ENCODE measurements around the gene MMAB. TPM values are rescaled to one million over a fixed set of nuclear protein-coding genes. Genes with fewer than 3 reads are reported as not detected.

Gene MMAB
- total and polyA plus RNA-seq, 7 donors, result 12.2 to 79.6 (median 28.9) TPM

DNA sequence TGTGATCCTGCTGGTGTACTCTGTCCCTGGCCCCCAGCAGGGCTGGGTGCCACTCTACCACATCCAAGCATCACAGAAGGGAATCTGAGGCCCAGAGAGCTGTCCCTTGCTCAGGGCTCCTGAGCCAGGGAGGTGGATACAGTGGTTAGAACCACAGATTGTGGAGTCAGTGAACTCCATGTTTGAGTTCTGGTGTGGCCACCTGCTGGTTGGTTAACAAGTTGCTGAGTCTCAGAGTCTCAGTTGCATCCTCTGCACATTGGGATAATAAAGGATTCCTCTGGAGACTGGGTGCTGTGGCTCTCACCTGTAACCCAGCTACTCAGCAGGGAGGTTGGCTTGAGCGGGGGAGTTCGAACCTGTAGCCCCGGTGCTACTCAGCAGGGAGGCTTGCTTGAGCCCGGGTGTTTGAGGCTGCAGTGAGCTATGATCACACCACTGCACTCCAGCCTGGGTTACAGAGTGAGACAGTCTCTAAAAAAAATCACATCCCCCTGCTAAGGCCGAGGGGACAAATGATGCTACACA is 39.7 kb upstream of the MMAB start:
- DNase-seq, result no peak
- no peaks in the 10 kb centered on the region for H3K36me3 ChIP-seq
- H3K9me3 ChIP-seq, result no peaks in the 10 kb centered on the region
- H3K4me3 ChIP-seq, result no peak overlapping the region
- intact Hi-C loops (cut with DNase I), result no loop called here
- H3K27ac ChIP-seq, result no peak overlapping the region
- 66 to 69% methylated on average over 5 of the region's 5 CpGs for WGBS, 2 donors
- no peaks in the 10 kb centered on the region for H3K4me1 ChIP-seq
- H3K27me3 ChIP-seq, result peaks cover 0 to 59% (median 20%) of the 10 kb centered on the region in 3 donors
- TF ChIP-seq POLR2AphosphoS5 (IDR thresholded peaks at IDR 0.05), result no peak

DNA sequence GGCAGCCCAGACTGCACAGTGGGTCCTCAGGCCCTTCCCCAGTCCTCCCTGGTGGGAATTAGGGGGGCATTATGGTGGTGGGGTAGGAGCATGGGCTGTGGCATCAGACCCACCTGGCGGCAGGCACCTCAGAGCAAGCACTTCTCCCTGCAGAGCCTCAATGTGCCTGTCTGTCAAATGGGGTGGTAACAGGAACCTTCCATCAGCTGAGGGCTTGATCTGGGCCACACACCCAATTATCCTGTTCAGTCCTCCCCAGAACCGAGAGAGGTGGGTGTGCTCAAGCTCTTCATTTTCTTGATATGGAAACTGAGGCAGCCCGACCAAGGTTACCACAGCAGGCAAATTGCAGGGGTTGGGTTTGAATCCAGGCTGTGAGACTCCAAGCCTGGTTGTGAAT is 38.7 kb upstream of the MMAB start:
- H3K4me3 ChIP-seq, result no peak overlapping the region
- intact Hi-C loops (cut with DNase I), result no loop called here
- peaks cover 0 to 60% (median 23%) of the 10 kb centered on the region in 3 donors for H3K27me3 ChIP-seq
- no peaks in the 10 kb centered on the region for H3K36me3 ChIP-seq
- DNase-seq, result no peak
- TF ChIP-seq POLR2AphosphoS5 (IDR thresholded peaks at IDR 0.05), result no peak
- TF ChIP-seq POLR2A (IDR thresholded peaks at IDR 0.05), result no peak
- TF ChIP-seq, protein P1, sequence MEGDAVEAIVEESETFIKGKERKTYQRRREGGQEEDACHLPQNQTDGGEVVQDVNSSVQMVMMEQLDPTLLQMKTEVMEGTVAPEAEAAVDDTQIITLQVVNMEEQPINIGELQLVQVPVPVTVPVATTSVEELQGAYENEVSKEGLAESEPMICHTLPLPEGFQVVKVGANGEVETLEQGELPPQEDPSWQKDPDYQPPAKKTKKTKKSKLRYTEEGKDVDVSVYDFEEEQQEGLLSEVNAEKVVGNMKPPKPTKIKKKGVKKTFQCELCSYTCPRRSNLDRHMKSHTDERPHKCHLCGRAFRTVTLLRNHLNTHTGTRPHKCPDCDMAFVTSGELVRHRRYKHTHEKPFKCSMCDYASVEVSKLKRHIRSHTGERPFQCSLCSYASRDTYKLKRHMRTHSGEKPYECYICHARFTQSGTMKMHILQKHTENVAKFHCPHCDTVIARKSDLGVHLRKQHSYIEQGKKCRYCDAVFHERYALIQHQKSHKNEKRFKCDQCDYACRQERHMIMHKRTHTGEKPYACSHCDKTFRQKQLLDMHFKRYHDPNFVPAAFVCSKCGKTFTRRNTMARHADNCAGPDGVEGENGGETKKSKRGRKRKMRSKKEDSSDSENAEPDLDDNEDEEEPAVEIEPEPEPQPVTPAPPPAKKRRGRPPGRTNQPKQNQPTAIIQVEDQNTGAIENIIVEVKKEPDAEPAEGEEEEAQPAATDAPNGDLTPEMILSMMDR (IDR thresholded peaks at IDR 0.05), result no peak
- no peak for TF ChIP-seq EP300 (IDR thresholded peaks at IDR 0.05)
- no peaks in the 10 kb centered on the region for H3K9me3 ChIP-seq
- H3K4me1 ChIP-seq, result no peaks in the 10 kb centered on the region
- WGBS, 2 donors, result 86 to 90% methylated on average over 3 of the region's 3 CpGs
- no peak overlapping the region for H3K27ac ChIP-seq

DNA sequence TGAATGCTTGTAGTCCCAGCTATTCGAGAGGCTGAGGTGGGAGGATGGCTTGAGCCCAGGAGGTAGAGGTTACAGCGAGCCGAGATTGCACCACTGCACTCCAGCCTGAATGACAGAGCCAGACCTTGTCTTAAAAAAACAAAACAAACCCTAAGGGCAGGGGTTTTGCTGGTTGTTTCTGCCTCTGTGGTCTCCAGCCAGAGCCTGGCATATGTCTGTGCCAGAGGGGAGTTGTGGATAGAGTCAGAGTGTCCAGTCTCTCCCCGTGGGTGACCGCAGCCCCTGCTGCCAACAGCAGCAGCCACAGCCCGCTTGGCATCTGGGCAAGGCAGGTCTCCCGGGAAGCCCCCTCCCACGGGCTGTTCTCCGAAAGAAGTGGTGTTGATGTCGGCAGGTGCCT is 37.9 kb upstream of the MMAB start:
- Histone ChIP-seq H3K4me3 (no peak overlapping the region), H3K9me3 (no peaks in the 10 kb centered on the region), H3K36me3 (no peaks in the 10 kb centered on the region), H3K4me1 (peaks cover 0 to 7% (median 5%) of the 10 kb centered on the region in 4 donors), H3K27me3 (peaks cover 0 to 68% (median 25%) of the 10 kb centered on the region in 3 donors), H3K27ac (no peak overlapping the region)
- intact Hi-C loops (cut with DNase I), result no loop called here
- DNase-seq, result no peak
- TF ChIP-seq EP300 (IDR thresholded peaks at IDR 0.05), result no peak
- TF ChIP-seq, protein P1 (IDR thresholded peaks at IDR 0.05), result no peak
- TF ChIP-seq POLR2AphosphoS5 (IDR thresholded peaks at IDR 0.05), result no peak
- TF ChIP-seq POLR2A (IDR thresholded peaks at IDR 0.05), result no peak
- whole genome bisulfite sequencing, 2 donors, result 67 to 72% methylated on average over 10 of the region's 10 CpGs

DNA sequence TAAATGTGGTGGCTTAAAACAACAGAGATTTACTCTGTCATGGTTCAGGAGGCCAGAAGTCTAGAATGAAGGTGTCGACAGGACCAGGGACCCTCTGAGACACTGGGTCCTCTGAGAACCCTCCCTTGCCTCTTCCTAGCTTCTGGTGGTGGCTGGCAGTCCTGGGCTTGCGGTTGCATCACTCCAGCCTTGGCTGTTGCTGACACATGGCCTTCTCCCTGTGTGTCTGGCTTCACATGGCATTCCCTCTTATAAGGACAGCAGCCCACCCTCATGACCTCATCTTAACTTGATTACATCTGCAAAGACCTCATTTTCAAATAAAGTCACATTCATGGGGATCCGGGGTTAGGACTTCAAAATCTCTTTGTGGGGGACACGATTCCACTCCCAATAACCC is 37.2 kb upstream of the MMAB start:
- WGBS, 2 donors, result 79 to 86% methylated on average over 4 of the region's 4 CpGs
- H3K27me3 ChIP-seq, result peaks cover 0 to 75% (median 31%) of the 10 kb centered on the region in 3 donors
- no peak overlapping the region for H3K4me3 ChIP-seq
- H3K27ac ChIP-seq, result no peak overlapping the region
- no peaks in the 10 kb centered on the region for H3K9me3 ChIP-seq
- DNase-seq, result no peak
- intact Hi-C loops (cut with DNase I), result no loop called here
- no peaks in the 10 kb centered on the region for H3K36me3 ChIP-seq
- TF ChIP-seq POLR2AphosphoS5 (IDR thresholded peaks at IDR 0.05), result no peak
- no peak for TF ChIP-seq EP300 (IDR thresholded peaks at IDR 0.05)
- TF ChIP-seq, protein P1 (IDR thresholded peaks at IDR 0.05), result no peak
- TF ChIP-seq POLR2A (IDR thresholded peaks at IDR 0.05), result no peak
- H3K4me1 ChIP-seq, result peaks cover 0 to 7% (median 6%) of the 10 kb centered on the region in 4 donors

DNA sequence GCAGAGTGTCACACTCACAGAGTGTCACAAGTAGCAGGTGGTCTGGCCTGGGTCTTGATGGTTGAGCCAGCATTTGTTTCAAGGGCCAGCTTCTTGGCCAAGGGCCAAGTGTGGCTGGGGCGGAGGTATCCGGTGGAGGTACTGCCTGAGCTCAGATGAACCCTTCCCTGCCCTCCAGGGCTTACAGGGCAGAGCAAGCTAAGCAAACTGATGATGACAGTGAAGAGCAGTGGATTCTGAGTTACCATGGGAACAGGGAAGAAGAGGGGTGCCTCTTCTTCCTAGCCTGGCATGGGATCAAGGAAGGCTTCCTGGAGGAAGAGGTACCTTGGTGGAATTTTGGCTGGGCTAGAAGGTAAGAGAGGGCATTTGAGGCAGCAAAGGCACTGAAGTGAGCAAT is 36.0 kb upstream of the MMAB start:
- no peak overlapping the region for H3K27ac ChIP-seq
- DNase-seq, result no peak
- peaks cover 0 to 7% (median 6%) of the 10 kb centered on the region in 4 donors for H3K4me1 ChIP-seq
- no peaks in the 10 kb centered on the region for H3K36me3 ChIP-seq
- intact Hi-C loops (cut with DNase I), result no loop called here
- peaks cover 0 to 76% (median 31%) of the 10 kb centered on the region in 3 donors for H3K27me3 ChIP-seq
- H3K9me3 ChIP-seq, result no peaks in the 10 kb centered on the region
- TF ChIP-seq POLR2A (IDR thresholded peaks at IDR 0.05) (no peak), POLR2AphosphoS5 (IDR thresholded peaks at IDR 0.05) (no peak)
- H3K4me3 ChIP-seq, result no peak overlapping the region
- WGBS, 2 donors, result 37 to 59% methylated on average over 2 of the region's 2 CpGs

DNA sequence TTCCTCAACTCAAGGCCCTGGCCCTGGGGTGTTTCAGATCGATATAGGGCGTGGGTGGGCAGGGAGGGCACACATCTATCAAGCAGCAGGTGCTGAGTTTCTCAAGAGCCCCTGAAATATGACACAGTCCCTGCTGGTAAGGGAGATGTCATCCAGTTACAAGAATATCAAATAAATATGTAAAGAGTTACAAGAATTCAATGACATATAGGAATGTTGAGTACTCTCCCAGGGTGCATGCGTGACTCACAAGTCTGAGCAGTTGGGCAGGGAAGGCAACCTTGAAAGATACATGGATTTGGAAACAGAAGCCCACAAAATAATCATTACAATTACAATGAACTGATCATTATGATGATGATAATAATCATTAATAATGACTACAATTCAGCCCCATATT is 35.5 kb upstream of the MMAB start:
- Histone ChIP-seq H3K9me3 (no peaks in the 10 kb centered on the region), H3K4me3 (no peak overlapping the region), H3K36me3 (no peaks in the 10 kb centered on the region), H3K27me3 (peaks cover 0 to 73% (median 31%) of the 10 kb centered on the region in 3 donors), H3K27ac (no peak overlapping the region), H3K4me1 (peaks cover 0 to 7% (median 6%) of the 10 kb centered on the region in 4 donors)
- 92 to 94% methylated on average over 3 of the region's 3 CpGs for WGBS, 2 donors
- DNase-seq, result no peak
- TF ChIP-seq POLR2AphosphoS5 (IDR thresholded peaks at IDR 0.05) (no peak), POLR2A (IDR thresholded peaks at IDR 0.05) (no peak), EP300 (IDR thresholded peaks at IDR 0.05) (no peak)
- TF ChIP-seq, protein P1 (IDR thresholded peaks at IDR 0.05), result no peak
- intact Hi-C loops (cut with DNase I), result no loop called here
